ENCODE results near the gene CBS. TPM values are rescaled to one million over a fixed set of nuclear protein-coding genes. Genes with fewer than 3 reads are reported as not detected.
"Not testable (repeated sequence)": the region's sequence is repeated elsewhere in the genome, so short reads cannot be mapped to it uniquely, and the experiment has no call there.

The CBS gene
- total and polyA plus RNA-seq, 2 donors = 1.9 to 2.3 TPM

DNA sequence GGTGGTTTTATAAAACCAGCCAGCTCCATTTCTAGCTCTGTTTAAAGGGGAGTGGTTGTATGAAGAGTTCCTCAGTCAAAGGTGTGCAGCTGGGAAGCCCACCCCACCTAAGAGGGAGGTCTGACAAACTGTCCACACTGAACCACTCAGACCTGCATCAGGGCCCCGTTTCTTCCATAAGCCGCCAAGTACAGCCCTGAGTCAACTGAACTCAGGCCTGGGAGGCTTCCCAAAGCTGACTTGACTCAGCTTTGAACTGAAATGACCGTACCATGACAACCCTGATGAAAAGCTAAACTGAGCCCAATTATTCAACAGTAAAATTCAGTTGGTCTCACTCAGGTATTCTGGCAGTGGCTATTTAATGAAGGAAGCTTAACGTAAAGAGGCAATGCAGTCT is 26.6 kb upstream of the CBS start:
- not testable (repeated sequence) for H3K27ac ChIP-seq (ENCODE audit: low read depth in 1 of 2, low read length in 1 of 2); DNase-seq (ENCODE audit: low read depth in 6 of 9, low spot score in 9 of 9); H3K36me3 ChIP-seq (ENCODE audit: control insufficient read depth in 2 of 2, insufficient read depth in 2 of 2, low read length in 1 of 2); H3K4me3 ChIP-seq (ENCODE audit: low read length in 2 of 2); H3K27me3 ChIP-seq (ENCODE audit: control insufficient read depth in 2 of 2, insufficient read depth in 1 of 2, low read length in 1 of 2); H3K9me3 ChIP-seq (ENCODE audit: control insufficient read depth in 2 of 2, insufficient read depth in 1 of 2, low read length in 1 of 2); H3K4me1 ChIP-seq (ENCODE audit: control insufficient read depth in 2 of 2, insufficient read depth in 2 of 2, low read length in 2 of 2)
- WGBS = no CpG with 5 or more reads among the region's 4 CpGs

DNA sequence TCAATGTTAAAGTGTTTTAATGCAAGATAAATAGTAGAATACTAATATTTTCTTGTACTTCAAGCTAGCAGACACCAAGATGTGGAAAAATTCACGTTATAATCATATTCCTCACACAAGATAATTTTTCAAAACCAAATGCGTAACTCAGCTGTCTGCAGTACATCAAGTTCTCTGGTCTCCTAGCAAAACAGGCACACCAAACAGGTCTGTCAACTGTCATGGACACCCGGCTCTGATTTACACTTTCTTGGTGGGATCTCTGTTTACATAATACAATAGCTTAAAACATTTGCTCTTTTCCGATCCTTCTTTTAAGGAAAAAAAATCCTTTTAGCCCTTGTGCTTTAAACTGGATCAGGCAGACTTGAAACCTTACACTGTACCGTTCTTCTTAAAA is 26.0 kb upstream of the CBS start:
- H3K4me3 ChIP-seq (ENCODE audit: low read length in 2 of 2); H3K27ac ChIP-seq (ENCODE audit: low read depth in 1 of 2, low read length in 1 of 2); H3K4me1 ChIP-seq (ENCODE audit: control insufficient read depth in 2 of 2, insufficient read depth in 2 of 2, low read length in 2 of 2); H3K36me3 ChIP-seq (ENCODE audit: control insufficient read depth in 2 of 2, insufficient read depth in 2 of 2, low read length in 1 of 2); H3K9me3 ChIP-seq (ENCODE audit: control insufficient read depth in 2 of 2, insufficient read depth in 1 of 2, low read length in 1 of 2); DNase-seq (ENCODE audit: low read depth in 6 of 9, low spot score in 9 of 9); H3K27me3 ChIP-seq (ENCODE audit: control insufficient read depth in 2 of 2, insufficient read depth in 1 of 2, low read length in 1 of 2): not testable (repeated sequence)
- WGBS = no CpG with 5 or more reads among the region's 5 CpGs

DNA sequence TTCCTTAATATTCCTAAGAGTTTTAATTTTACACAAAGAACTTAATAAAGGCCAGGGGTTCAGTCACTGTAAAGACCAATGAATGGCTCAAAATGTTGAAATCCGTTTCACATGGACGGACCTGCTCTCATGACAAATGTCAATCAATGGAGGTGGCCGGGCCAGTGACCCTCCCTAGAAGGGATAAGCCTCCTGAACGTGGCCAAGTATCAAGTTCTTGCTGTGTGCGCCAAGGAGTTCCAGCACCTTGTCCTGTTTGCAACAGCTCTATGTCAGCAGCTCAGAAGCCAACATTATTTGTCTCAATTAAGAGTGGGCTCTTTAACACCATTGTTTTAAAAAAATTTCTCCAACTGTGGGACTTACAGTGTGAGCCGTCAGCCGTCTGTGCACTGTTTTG is 25.4 kb upstream of the CBS start:
- no CpG with 5 or more reads among the region's 7 CpGs for WGBS
- H3K27ac ChIP-seq (ENCODE audit: low read depth in 1 of 2, low read length in 1 of 2); H3K27me3 ChIP-seq (ENCODE audit: control insufficient read depth in 2 of 2, insufficient read depth in 1 of 2, low read length in 1 of 2); H3K4me1 ChIP-seq (ENCODE audit: control insufficient read depth in 2 of 2, insufficient read depth in 2 of 2, low read length in 2 of 2); H3K36me3 ChIP-seq (ENCODE audit: control insufficient read depth in 2 of 2, insufficient read depth in 2 of 2, low read length in 1 of 2); H3K4me3 ChIP-seq (ENCODE audit: low read length in 2 of 2); H3K9me3 ChIP-seq (ENCODE audit: control insufficient read depth in 2 of 2, insufficient read depth in 1 of 2, low read length in 1 of 2); DNase-seq (ENCODE audit: low read depth in 6 of 9, low spot score in 9 of 9): not testable (repeated sequence)

DNA sequence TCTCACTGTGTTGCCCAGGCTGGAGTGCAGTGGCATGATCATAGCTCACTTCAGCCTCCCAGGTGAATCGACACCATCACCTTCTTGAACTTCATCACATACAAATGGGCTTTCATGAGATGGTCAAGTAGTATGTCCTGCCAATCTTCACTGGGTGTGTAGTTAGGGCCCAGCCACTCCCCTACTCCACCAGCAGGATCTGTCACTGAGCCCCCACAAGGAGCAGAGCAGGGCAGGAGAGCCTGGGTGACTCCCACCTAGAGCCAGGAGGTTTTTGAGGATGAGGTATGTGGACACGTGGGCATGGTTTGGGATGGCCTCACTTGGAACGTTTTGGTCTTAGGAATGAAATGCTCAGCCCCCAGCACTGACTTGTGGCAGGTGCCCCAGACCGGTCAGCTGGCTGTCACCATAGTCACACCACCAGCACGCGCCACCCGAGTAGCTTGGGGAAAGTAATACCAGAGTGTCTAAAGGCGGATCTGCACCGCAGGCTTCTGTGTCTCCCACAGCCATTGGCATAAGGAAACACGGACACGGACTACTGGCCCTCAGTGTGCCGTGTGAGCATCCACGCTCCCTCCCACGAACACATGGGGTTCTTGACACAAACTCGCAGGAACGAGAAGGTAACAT is 16.5 kb upstream of the CBS start:
- not testable (repeated sequence) for H3K27ac ChIP-seq (ENCODE audit: low read depth in 1 of 2, low read length in 1 of 2); H3K4me3 ChIP-seq (ENCODE audit: low read length in 2 of 2); H3K4me1 ChIP-seq (ENCODE audit: control insufficient read depth in 2 of 2, insufficient read depth in 2 of 2, low read length in 2 of 2); H3K9me3 ChIP-seq (ENCODE audit: control insufficient read depth in 2 of 2, insufficient read depth in 1 of 2, low read length in 1 of 2); DNase-seq (ENCODE audit: low read depth in 6 of 9, low spot score in 9 of 9); H3K27me3 ChIP-seq (ENCODE audit: control insufficient read depth in 2 of 2, insufficient read depth in 1 of 2, low read length in 1 of 2); H3K36me3 ChIP-seq (ENCODE audit: control insufficient read depth in 2 of 2, insufficient read depth in 2 of 2, low read length in 1 of 2)
- WGBS = no CpG with 5 or more reads among the region's 16 CpGs

DNA sequence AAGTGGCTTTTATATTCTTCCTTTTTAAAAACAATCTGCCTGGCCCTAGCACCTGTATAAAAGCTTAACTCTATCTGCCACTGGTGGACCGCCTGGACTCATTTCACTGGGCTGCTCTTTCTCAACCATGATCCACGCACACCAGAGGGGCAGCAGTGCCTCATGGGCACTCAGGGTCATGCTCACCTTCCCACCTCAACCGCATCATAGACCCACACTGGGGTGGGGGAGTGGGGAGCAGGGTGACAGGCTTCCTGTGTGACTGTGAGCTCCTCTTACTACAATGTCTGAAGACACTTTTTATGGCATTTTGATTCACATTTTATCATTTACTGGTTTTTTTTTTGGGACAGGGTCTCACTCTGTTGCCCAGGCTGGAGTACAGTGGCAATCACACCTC is 15.3 kb upstream of the CBS start:
- WGBS = no CpG with 5 or more reads among the region's 3 CpGs

DNA sequence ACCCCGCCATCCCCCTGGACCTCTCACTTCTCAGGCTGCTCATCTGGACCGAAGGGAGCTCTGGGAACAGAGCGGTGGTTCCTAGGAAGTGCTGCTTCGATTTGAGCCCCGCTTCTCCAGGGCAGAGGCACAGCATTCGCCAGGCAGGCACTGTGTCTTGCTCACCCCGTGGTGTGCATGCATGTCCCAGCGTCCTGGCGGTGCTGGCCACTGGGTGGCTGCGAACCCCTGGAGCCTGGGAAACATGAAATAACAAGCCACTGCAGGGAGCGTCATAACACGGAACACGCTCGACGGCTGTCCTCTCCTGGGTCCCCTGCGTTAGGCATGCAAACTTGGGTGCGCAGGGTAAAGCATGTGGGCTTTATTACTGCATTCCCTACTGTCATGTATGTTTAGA is 13.8 kb upstream of the CBS start:
- no CpG with 5 or more reads among the region's 17 CpGs for WGBS
- not testable (repeated sequence) for H3K9me3 ChIP-seq (ENCODE audit: control insufficient read depth in 2 of 2, insufficient read depth in 1 of 2, low read length in 1 of 2); DNase-seq (ENCODE audit: low read depth in 6 of 9, low spot score in 9 of 9)

More for the DNA sequence above, 15.3 kb upstream of the CBS start:
- not testable (repeated sequence) for H3K27ac ChIP-seq (ENCODE audit: low read depth in 1 of 2, low read length in 1 of 2); DNase-seq (ENCODE audit: low read depth in 6 of 9, low spot score in 9 of 9); H3K4me3 ChIP-seq (ENCODE audit: low read length in 2 of 2); H3K9me3 ChIP-seq (ENCODE audit: control insufficient read depth in 2 of 2, insufficient read depth in 1 of 2, low read length in 1 of 2); H3K36me3 ChIP-seq (ENCODE audit: control insufficient read depth in 2 of 2, insufficient read depth in 2 of 2, low read length in 1 of 2); H3K4me1 ChIP-seq (ENCODE audit: control insufficient read depth in 2 of 2, insufficient read depth in 2 of 2, low read length in 2 of 2); H3K27me3 ChIP-seq (ENCODE audit: control insufficient read depth in 2 of 2, insufficient read depth in 1 of 2, low read length in 1 of 2)

DNA sequence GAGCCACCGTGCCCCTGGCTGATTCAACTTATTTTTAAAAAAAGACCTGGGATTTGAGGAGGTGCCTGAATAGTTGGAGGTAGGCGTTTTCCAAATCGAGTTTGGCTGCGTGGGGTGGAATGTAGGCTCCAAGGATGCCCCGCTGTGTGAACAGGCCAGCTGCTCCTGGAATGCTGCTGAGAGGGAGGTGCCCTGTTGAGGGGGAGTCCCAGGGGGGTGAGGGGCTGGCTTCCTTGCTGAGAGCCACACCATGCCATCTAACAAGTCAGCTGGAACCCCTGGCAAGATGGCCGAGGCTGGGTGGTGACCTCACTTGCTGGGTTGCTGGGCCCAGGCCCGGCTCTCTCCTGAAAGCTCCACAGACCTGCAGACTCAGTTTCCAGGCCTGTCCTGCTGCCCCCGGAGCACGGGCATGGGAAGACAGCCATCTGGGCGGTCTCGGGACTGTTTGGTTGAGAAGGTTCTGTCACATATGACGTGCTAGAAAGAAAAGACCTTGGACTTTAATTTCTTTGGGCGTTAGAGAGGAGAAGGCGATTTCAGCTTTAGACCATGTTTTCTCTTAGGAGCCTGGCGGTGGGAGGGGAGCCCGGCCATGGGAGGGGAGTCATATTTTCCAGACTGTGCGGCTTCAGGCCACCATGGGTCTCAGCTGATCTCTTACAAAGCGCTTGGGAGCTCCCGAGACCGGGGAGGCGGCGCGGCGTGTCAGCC is 7.1 kb upstream of the CBS start:
- WGBS = no CpG with 5 or more reads among the region's 24 CpGs

More for the DNA sequence above, 13.8 kb upstream of the CBS start:
- H3K4me3 ChIP-seq (ENCODE audit: low read length in 2 of 2); H3K36me3 ChIP-seq (ENCODE audit: control insufficient read depth in 2 of 2, insufficient read depth in 2 of 2, low read length in 1 of 2); H3K27me3 ChIP-seq (ENCODE audit: control insufficient read depth in 2 of 2, insufficient read depth in 1 of 2, low read length in 1 of 2); H3K4me1 ChIP-seq (ENCODE audit: control insufficient read depth in 2 of 2, insufficient read depth in 2 of 2, low read length in 2 of 2); H3K27ac ChIP-seq (ENCODE audit: low read depth in 1 of 2, low read length in 1 of 2): not testable (repeated sequence)

DNA sequence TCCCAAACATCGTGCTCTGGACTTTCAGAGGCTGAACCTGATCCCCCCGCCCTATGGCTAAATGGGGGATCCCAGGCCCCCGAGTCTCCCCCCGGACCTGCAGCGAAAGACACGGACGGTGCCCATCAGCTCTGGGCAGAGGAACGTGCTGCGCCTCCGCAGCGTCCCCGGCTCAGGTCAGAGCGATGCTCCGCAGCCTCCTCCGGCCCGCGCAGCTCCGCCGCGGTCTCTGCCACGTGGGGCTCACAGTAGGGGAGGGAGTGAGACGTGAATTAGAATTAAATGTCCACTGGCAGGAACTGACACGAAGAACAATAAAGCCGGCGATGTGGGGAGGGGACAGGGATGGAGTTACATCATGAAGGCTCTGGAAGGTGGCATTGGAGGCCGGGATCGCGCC is 1.0 kb upstream of the CBS start:
- H3K27me3 ChIP-seq (ENCODE audit: control insufficient read depth in 2 of 2, insufficient read depth in 1 of 2, low read length in 1 of 2); H3K4me1 ChIP-seq (ENCODE audit: control insufficient read depth in 2 of 2, insufficient read depth in 2 of 2, low read length in 2 of 2); H3K4me3 ChIP-seq (ENCODE audit: low read length in 2 of 2); H3K9me3 ChIP-seq (ENCODE audit: control insufficient read depth in 2 of 2, insufficient read depth in 1 of 2, low read length in 1 of 2); H3K27ac ChIP-seq (ENCODE audit: low read depth in 1 of 2, low read length in 1 of 2); H3K36me3 ChIP-seq (ENCODE audit: control insufficient read depth in 2 of 2, insufficient read depth in 2 of 2, low read length in 1 of 2); DNase-seq (ENCODE audit: low read depth in 6 of 9, low spot score in 9 of 9): not testable (repeated sequence)
- WGBS = 6% methylated on average over 3 of the region's 28 CpGs

More for the DNA sequence above, 7.1 kb upstream of the CBS start:
- DNase-seq (ENCODE audit: low read depth in 6 of 9, low spot score in 9 of 9); H3K36me3 ChIP-seq (ENCODE audit: control insufficient read depth in 2 of 2, insufficient read depth in 2 of 2, low read length in 1 of 2); H3K4me3 ChIP-seq (ENCODE audit: low read length in 2 of 2); H3K9me3 ChIP-seq (ENCODE audit: control insufficient read depth in 2 of 2, insufficient read depth in 1 of 2, low read length in 1 of 2); H3K27me3 ChIP-seq (ENCODE audit: control insufficient read depth in 2 of 2, insufficient read depth in 1 of 2, low read length in 1 of 2); H3K4me1 ChIP-seq (ENCODE audit: control insufficient read depth in 2 of 2, insufficient read depth in 2 of 2, low read length in 2 of 2); H3K27ac ChIP-seq (ENCODE audit: low read depth in 1 of 2, low read length in 1 of 2): not testable (repeated sequence)

DNA sequence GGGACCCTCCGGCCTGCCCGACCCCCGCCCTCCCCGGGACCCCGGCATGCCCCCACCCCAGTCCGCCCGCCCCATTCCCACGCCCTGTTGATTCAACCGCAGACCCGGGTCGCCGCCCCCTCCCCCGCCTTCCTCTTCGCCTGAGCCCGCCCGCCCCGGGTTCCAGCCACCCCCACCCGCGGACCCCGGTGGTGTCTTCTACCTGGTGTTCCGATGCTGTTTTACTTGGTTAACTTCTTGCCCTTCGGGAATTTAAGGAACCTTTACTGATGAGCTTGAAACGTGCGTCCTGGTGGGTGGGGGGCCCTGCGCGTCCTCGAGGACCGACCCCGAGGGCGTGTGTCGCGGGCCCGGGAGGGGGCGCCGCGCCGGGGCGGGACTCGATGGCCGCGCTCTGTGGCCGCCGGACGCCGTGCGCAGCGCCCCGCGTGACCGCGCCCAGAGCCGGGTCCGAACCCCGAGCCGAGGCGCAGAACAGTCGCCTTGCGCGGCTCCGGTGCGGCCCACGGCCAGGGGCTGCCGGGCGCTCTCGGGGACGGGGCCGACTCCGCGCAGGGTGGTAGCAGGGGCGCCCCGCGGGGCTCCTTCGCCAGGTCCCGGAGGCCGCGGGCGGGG is 495 bp upstream of the CBS start:
- H3K9me3 ChIP-seq (ENCODE audit: control insufficient read depth in 2 of 2, insufficient read depth in 1 of 2, low read length in 1 of 2); H3K36me3 ChIP-seq (ENCODE audit: control insufficient read depth in 2 of 2, insufficient read depth in 2 of 2, low read length in 1 of 2); H3K4me3 ChIP-seq (ENCODE audit: low read length in 2 of 2); DNase-seq (ENCODE audit: low read depth in 6 of 9, low spot score in 9 of 9); H3K4me1 ChIP-seq (ENCODE audit: control insufficient read depth in 2 of 2, insufficient read depth in 2 of 2, low read length in 2 of 2); H3K27me3 ChIP-seq (ENCODE audit: control insufficient read depth in 2 of 2, insufficient read depth in 1 of 2, low read length in 1 of 2); H3K27ac ChIP-seq (ENCODE audit: low read depth in 1 of 2, low read length in 1 of 2): not testable (repeated sequence)
- WGBS = no CpG with 5 or more reads among the region's 77 CpGs
